HG02678 (cell line): Measurements from ENCODE around the gene BZW1.
A peak's percentile ranks its signal among the peaks of the same experiment; 100 is the strongest.

ENCODE experiments used
- ATAC-seq: cut with Tn5 transposase; IDR thresholded peaks from one replicate; pipeline ENCODE4 v1.9.1; 2021; ENCODE audit warnings: mild to moderate bottlenecking, moderate library complexity; ENCODE audit not compliant: unreplicated experiment

Gene BZW1

DNA sequence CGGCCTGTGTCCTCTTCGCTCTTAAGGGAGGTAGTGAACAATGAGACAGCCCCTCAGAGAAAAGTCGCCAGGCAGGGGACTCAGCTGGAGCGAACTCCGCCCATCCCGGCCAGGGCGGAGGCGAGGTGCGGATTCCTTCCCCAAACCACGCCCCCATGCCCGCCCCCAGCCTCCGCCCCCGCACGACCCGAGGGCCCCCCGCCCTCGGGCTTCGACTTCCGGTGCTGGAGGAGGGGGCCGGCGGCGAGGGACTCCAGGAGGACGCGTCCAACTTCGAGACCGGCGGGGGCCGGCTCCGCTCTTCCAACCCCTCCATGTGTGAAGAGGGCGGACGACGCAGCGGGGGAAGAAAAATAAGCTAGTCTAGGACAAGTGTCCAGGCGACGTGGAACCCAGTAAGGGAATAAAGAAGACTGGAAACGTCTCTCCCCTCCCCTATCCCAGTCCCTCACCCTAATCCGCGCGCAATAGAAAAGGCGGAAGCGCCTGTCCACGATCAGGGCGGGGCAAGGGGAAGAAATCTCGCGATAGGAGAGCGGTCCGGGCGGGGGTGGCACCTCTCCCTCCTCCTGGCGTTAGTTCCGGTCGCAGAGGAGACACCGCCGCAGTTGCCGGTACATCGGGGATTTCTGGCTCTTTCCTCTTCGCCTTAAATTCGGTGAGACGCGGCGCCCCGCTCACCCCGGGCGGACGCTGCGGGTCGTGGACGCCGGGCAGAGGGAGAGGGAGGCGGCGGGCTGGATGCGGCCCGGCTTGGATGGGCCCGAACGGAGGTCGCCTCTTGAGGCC is at the start of gene BZW1:
Gene BZW1, plus strand, starts transcription at position 578 of the 789 bp plus-strand sequence. CDS start 1,308 bp downstream, outside the sequence.
- ATAC-seq = peak; percentile 74

DNA sequence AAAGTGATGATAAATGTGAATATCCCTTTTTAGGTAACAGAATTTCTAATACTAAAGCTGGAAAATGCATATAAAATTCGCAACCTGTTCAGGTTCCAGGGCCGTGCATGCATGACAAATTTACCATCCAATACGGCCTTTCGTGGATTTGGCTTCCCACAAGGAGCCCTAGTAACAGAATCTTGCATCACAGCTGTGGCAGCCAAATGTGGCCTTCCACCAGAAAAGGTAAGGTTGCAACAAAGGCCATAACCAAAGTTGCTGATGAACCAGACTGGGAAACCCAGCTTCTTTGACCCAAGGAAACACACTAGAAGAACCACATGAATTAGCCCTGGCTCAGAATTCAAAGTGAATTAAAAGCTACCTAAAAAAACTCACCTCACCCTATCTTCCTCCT is 49.6 kb upstream of the BZW1 start:
- no peak for ATAC-seq

DNA sequence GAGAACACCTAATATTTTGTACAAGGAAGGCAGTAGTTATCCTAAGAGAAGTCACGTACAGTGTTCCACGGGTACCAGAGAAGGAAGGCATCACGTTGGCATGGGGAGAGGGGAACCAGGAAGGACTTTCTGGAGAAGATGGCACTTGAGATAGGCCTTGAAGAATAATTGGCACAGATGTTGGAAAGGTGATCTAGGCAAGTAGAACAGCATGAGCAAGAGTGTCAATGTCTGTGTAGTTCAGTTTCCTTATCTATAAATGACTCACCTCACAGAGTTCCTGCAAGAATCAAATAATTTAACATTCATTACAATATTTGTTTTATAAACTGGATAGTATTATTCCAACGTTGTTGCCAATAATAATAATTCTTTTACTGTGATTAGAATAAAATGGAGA is 48.3 kb upstream of the BZW1 start:
- no peak for ATAC-seq

DNA sequence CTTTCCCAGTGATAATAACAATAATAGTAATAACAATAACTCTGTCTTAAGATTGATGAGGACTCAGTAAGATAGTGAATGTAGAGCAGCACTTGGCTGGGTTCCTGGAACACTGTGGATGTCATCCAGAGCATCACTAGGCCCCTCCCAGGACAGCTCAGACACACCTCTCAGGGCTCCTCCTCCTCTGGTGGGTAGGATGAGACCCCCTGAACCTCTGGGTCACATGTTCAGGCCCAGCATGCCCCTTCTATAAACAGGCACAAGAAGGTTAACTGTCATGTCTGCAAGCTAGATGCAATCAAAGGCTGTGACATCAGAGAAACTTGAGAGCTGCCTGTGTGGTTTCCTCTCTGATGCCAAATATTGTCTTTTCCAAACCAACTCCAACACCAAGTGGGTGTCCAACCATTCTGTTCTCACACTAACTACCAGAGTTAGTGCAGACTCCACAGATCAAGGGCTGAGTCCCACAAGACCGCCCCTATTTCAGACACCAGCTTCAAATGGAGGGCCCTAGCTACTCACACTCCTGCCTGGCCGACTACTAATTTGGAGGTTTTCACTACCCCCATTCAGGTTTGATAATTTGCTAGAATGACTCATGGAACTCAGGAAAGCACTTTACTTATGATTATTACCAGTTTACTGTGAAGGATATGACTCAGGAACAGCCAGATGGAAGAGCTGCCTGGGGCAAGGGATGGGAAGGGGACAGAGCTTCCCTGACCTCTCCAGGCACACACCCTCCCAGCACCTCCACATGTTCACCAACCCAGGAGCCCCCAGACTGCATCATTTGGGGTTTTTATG is 46.4 kb upstream of the BZW1 start:
- no peak for ATAC-seq

DNA sequence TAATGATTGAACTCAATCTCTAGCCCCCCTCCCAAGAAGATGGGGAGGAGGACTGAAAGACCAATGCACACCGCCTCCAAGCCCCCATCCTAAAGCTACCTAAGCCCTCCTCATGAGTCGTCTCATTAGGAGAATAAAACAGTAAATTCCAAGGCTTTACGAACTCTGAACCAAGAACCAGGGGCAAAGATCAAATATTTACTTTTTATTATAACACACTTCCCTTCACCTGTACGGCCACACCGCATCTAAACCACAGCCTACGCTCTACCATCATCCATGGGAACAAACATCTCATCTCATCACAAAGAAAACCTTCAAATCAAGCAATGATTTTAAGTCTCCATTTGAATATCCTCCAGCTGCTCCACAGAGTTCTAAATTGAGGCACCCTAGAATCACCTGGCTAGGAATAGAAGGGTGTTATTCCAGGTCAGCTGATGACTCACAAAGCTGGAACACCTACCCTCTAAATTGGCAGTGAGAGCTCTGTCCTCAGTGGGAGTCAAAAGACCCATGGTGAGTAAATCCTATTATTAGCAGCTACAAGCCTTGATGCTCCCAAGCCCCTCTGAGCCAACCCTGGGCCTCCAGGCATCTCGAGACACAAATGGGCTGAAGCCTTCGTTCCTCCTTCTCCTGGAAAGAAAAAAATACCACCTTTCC is 45.6 kb upstream of the BZW1 start:
- ATAC-seq = no peak

DNA sequence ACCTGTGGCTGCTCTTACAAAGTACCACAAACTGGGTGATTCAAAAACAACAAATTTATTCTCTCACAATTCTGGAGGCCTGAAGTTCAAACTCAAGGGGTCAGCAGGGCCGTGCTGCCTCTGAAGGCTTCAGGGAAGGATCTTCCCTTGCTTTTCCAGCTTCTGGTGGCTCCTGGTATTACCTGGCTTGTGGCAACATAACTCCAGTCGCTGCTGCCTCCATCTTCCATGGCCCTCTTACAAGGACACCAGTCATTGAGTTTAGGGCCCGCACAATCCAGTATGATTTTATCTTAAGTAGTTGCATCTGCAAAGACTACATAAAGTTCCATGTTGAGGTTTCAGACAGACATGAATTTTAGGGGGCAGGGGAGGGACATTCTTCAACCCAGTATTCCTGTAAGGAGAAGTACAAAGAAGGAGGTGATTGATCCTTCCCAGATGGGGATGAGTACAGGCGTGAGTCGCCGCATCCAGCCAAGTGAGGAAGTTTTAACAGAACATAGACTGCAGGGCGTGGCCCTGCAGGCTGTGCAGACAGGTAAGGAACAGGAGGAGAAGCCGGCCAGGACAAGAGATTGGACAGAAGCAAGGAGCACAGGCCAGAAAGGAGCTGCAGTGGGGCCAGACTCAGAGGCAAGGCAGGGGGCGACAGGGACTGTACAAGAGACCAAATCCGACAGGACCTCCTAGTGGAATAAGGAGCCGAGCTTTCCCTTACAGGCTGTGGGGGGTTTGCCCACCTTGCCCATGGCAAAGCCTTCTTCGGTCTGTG is 44.4 kb upstream of the BZW1 start:
- no peak for ATAC-seq

DNA sequence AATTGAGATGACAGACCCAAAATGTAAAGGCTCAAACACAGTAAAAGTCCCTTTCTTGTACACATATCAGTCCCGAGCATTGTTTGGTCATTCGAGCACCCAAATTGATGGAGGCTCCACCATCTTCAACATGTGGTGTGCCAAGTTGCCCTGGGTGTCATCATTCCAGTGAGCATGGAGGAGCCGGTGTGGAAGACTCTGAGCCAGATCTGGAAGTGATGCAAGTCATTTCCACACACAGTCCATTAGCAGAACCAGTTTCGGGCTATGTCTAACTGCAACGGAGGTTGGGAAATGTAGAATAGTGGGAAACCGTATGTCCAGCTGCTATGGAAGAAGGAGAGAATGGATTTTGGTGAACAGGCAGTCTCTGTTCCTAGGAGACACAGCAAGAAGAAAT is 40.9 kb upstream of the BZW1 start:
- ATAC-seq = no peak

DNA sequence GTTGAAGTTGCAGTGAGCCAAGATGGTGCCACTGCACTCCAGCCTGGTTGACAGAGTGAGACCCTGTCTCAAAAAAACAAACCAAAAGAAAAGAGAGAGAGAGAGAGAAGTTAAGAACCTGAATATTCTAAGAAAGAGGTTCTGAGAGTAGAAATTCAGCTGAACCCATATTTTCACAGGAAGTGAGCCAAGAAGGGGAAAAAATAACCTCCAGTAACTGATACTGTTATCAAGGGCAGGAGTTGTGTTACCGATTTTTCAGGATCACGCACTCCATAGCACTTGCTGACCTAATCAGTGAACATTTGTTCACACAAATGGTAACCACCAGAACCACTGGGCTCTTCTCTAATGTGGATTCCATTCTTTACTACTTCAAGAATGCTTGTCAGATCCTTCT is 39.1 kb upstream of the BZW1 start:
- no peak for ATAC-seq

DNA sequence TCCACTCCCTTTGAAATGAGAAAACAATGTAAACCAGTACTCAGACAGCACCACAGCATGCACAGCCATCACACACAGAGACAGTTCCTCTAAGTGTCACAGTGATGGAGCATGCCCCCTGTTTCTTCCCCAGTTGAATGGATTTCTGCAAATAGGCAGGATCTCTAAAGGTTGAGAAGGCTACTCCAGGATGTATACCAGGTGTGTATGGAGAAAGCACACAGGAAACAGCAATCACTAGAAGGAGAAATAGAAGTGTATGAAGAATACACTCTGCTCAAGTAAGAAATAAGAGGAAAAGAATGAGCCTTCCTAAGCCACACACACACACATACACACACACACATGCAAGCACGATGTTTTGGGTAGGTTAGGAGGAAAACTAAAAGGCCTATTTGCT is 38.6 kb upstream of the BZW1 start:
- no peak for ATAC-seq

DNA sequence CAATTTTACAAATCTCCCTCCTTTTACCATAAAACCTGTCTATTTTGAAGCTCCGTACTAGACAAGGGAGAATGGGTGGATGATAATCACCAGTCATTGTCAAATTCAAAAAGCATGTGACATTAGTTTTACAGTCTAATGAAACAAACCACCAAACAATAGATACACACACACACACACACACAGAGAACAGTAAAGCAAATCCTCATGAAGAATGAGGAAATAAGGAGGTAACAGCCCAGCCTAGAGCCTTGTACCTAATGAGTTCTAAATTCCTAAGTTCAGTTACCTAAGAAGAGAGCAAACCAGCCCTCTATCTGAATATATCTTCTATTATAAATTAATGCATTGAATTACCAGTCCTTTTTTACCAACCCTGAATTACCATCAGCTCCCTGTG is 36.8 kb upstream of the BZW1 start:
- ATAC-seq = no peak

DNA sequence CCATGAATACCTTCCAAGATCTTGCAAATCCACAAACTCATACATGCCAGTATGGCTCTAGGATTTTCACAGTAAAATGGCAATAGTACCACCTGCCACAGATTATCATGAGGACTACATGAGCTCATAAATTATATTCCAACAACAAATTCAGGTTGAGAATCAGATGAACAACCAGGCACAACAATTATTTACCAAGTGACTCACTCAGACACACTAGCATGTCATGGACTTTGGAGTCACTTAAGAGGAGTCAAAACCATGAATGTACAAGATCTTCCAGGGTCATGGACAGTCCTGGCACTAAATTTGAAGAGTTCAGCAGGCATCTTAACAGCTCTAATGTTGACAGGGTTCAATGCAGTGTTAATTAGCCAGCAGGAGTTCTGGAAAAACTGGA is 34.4 kb upstream of the BZW1 start:
- ATAC-seq = no peak

DNA sequence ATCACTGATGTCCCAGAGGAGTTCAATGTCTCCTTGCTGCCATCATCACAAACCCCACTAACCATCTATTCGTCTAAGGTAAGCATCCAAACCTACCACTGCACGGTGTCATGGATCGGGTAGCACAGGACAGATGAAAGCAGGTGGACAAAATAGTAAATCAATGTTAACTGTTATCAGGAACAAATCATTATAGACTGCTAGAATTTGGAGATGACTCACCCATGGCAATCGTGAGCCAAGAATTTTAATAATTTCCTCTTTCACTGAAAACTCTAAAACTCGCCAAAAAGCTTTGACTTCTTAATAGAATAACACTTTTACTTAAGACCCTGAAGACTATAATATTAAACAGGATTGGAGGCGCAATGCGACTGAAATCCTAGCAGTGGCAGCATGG is 33.7 kb upstream of the BZW1 start:
- no peak for ATAC-seq

DNA sequence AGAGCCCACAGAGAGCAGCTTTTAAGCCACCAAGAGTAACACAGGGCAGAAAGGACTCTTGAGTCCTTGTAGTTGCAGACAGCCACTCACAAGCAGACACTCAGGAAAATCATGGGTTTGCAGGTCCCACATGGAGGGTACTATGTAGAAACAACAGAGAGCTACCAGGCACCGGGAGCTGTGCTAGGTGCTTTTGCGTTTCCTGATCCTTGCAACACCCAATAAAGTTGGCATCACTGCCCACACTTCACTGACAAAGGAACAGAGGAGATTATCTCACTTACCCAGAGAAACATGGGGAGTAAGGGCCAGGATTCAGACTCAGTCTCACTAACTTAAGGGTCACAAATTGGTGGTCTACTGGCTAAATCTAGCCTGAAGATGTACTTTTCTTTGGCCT is 32.5 kb upstream of the BZW1 start:
- no peak for ATAC-seq

DNA sequence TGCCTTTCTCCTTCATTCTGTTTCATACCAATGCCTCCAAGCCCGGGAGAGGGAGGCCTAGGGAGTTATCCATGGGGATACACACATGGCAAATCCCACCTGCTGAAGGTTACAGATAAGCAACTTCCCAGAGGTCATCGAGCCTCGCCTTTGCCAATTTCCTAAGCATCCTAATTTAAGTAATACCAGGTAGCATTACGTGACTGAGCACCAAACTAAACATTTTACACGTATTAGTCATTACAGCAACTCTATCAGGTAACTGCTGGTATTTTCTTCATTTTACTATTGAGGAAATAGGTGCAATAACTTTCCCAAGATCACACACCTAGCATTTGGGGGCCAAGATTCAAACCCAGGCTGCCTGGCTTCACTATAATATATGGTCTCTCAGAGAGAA is 30.1 kb upstream of the BZW1 start:
- no peak for ATAC-seq

DNA sequence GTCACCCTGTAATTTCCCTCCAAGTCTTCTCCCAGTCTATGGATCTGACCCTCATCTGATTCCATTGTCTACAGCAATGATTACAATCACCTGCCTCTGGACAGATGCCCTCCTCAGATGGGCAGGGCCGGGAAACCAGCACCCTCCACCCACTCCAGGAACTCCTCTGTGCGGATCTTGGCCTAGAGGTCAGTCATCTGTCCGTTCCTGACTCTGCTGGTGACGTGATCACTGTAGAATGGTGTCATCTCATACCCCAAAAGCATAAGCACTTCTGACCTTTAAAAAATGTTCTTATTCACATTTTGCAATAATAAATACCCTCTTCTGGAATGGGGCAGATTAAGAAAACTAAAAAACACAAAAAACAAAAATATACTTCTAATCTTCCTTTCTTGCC is 29.5 kb upstream of the BZW1 start:
- no peak for ATAC-seq

DNA sequence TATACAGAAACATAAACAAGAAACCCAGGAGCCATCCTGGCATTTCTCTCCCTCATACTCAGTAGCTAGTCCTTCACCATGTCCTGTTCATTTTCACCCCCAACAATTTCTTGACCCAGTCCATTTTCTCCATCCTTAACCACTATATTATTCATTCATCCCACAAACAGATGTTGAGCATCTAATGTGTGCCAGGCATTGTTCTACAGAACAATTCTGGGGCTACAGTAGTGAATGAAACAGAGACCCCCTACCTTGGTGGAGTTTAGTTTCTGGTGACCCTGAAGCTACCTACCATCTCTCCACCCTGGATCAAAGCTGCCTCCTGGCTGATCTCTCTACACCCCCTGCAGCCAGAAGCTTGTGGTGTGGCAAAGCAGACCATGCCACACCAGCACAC is 27.5 kb upstream of the BZW1 start:
- no peak for ATAC-seq

DNA sequence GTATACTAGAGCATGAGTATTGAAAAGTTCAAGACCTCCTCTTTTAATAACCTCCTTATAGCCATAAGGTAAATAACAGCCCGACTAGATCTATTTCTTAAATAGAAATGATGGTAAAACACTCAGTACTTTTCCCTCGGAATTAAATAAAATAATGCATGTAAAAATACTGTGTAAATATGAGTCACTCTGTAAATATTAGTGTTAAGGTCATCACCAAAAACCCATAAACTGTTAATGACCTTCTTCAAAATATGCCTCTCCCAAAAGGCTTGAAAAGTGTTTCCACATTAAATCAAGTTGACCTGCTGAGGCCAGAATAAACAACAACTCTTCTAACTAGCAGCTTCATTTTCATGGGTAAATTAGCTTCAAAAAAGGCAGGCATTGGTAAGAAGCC is 25.3 kb upstream of the BZW1 start:
- ATAC-seq = no peak

DNA sequence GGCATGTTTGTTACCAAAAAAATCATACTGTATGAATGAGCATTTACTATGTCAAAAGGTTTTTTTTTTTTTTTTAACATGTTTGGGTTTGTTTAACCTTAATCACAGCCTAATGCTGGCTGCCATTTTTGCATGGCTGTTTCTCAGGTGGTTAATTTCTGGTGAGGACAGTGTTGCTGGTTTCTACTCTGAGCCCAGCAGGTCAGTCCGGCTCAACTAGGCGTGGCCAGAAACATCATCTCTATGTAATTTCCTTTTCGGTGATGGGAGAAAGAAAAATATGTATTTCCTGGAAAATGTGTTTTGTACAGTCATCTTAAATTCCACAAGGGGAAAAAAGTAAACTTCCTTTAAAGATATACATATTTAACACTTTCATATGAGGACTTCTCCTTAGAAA is 24.9 kb upstream of the BZW1 start:
- ATAC-seq = no peak

DNA sequence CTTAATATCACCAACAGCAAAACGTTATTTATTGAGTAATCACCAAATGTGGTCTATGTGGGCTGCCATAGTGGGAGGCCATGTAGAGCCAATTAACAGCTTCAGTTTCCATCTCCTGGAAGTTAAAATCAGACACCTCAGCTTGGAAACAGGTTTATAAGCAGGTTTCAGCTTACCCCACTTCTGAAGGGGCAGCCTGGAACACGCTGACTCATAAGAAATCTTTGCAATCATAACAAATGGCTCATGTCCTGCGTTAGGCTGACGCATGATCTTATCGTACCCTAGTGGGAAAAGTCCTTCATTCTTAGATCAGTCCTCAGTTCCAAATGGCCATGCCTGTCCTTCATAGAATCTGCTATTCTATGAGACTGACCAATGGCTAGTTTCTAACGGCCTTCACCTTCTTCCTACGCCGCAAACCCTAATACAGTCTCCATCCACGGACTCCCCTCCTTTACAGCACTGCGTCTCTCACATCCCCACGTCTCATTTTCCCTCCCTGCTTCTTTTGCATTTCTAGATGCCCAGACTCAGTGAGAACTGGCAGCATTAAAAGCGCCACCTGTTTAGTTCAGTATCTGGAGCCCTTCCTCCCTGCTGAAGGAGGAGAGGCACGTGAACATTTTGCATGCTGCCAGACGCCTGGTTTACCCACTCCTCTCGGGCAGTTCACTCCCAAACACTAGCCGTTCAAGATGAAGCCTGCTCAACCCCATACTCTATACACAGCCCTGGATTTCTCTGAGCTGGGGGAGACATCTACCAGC is 24.2 kb upstream of the BZW1 start:
- no peak for ATAC-seq

DNA sequence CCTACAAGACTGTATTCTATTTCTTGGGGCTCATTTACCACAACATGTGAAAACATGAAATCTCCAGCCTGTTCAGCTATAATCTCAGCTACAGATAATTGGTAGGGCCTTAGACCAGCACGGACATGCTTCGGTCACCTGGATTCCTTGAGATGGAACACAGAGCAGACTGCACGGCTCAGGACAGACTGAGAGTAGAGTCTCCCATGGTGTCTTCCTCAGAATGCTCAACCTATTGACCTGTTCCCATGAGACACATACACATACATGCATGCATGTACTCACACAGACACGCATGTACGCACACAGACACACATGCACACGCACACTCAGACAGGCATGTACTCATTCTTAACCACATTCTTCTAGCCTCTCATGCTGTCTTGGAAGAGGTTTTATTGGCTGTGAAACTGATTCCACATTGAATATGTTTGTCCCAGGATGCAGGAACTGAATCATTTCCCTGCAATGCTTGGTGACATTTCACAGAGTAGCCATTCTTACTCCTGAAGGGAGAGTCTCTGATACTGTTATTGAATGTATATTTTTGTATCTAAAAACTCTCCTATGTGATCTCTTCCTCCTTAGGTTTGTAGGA is 23.5 kb upstream of the BZW1 start:
- no peak for ATAC-seq
